Neural cell (in vitro differentiated cells): ENCODE measurements around the gene NME7.

Source experiments
- CTCF ChIP-seq: fragments of 450-650 bp; IDR thresholded peaks from 2 replicates; pipeline ENCODE4 v1.5.1; 2014; ENCODE audit warnings: antibody characterized with exemption, mild to moderate bottlenecking, moderate library complexity; ENCODE audit not compliant: poor library complexity, severe bottlenecking
- EP300 ChIP-seq: fragments of 450-650 bp; conservative IDR thresholded peaks from 2 replicates; pipeline ENCODE4 v1.6.1; 2014; ENCODE audit warnings: antibody characterized with exemption, mild to moderate bottlenecking, moderate library complexity; ENCODE audit not compliant: poor library complexity, severe bottlenecking
- EZH2 ChIP-seq: fragments of 200-600, 300-800 bp; shearing (Covaris generic), sonication (generic); IDR thresholded peaks from 2 replicates; pipeline ENCODE4 v1.6.1; 2014; ENCODE audit warnings: antibody characterized with exemption, low read length, borderline replicate concordance, mild to moderate bottlenecking; ENCODE audit not compliant: insufficient read depth, poor library complexity, severe bottlenecking
- MXI1 ChIP-seq: fragments of 450-650 bp; conservative IDR thresholded peaks from 2 replicates; pipeline ENCODE4 v1.6.1; 2014; ENCODE audit warnings: antibody characterized with exemption, mild to moderate bottlenecking; ENCODE audit not compliant: poor library complexity, severe bottlenecking
- POLR2AphosphoS5 ChIP-seq: IDR thresholded peaks from 2 replicates; pipeline ENCODE4 v1.6.1; 2012
- REST ChIP-seq: IDR thresholded peaks from 2 replicates; pipeline ENCODE4 v1.6.1; 2012; ENCODE audit warnings: borderline replicate concordance
- TAF1 ChIP-seq: IDR thresholded peaks from 2 replicates; pipeline ENCODE4 v1.6.1; 2012; ENCODE audit warnings: low read depth

DNA sequence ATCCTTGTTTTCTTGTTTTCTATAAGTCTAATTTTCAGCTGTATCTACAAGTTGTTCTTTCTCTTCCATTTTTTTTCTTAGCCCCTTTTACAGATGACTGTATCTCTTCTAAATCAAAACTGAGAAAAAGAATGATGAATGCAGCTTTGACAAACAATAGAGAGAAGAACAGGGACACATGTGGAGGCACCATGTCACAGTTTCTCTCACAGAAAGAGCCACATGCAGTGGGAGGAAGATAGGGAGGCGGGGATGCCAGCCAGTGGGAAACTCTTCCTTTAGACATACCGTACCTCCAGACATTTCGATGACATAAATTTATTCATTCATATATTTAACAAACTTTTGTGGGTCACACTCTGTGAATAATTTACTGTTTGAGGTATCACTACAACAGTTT, 45.5 kb downstream of the NME7 start:
- TF ChIP-seq EZH2 = no peak
- TF ChIP-seq CTCF = no peak
- TF ChIP-seq EP300 = no peak
- TF ChIP-seq REST = no peak
- TF ChIP-seq MXI1 = no peak
- TF ChIP-seq POLR2AphosphoS5 = no peak
- no peak for TF ChIP-seq TAF1
